Measurements from ENCODE around the gene CCT8L2. TPM values are rescaled to one million over a fixed set of nuclear protein-coding genes. Genes with fewer than 3 reads are reported as not detected.
"Not testable (repeated sequence)": the region's sequence is repeated elsewhere in the genome, so short reads cannot be mapped to it uniquely, and the experiment has no call there.

Gene CCT8L2
- total RNA-seq, 1 donor = not detected

DNA sequence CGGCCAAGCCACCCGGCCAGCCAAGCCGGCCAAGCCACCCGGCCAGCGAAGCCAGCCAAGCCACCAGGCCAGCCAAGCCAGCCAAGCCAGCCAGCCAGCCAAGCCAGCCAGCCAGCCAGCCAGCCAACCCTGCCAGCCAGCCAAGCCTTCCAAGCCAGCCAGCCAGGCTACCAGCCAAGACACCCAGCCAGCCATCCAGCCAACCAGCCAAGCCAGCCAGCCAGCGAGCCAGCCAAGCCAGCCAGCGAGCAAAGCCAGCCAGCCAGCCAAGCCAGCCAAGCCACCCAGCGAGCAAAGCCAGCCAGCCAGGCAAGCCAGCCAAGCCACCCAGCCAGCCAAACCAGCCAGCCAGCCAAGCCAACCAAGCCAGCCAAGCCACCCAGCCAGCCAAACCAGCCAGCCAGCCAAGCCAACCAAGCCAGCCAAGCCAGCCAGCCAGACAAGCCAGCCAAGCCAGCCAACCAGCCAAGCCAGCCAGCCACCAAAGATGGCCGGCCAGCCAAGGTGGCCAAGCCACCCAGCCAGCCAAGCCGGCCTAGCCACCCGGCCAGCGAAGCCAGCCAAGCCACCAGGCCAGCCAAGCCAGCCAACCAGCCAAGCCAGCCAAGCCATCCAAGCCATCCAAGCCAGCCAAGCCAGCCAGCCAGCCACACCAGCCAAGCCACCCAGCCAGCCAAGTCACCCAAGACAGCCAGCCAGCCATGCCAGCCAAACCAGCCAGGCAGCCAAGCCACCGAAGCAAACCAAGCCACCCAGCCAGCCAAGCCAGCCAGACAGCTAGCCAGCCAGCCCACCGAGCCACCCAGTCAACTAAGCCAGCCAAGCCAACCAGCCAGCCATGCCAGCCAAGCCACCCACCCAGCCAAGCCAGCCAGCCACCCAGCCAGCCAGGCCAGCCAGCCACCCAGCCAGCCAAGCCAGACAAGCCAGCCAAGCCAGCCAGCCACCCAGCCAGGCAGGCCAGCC is 28.8 kb downstream of the CCT8L2 start:
- Histone ChIP-seq H3K27ac (ENCODE audit: low read depth, low read length) (no peak overlapping the region), H3K4me2 (ENCODE audit: insufficient read depth, low read length) (no peak overlapping the region), H3K36me3 (ENCODE audit: insufficient read depth, low read length) (no peaks in the 10 kb centered on the region), H3K4me1 (ENCODE audit: insufficient read depth, low read length) (no peaks in the 10 kb centered on the region), H4K20me1 (ENCODE audit: insufficient read depth, low read length) (no peaks in the 10 kb centered on the region), H3K4me3 (ENCODE audit: insufficient read depth, low read length) (no peak overlapping the region), H2AFZ (ENCODE audit: low read length) (no peak overlapping the region), H3K9me3 (ENCODE audit: low read depth, low read length) (no peaks in the 10 kb centered on the region), H3K79me2 (ENCODE audit: insufficient read depth, low read length) (no peaks in the 10 kb centered on the region), H3K27me3 (ENCODE audit: insufficient read depth, low read length) (no peaks in the 10 kb centered on the region)
- DNase-seq (ENCODE audit: insufficient read length, low spot score, missing footprints) = no peak
- TF ChIP-seq CTCF (IDR thresholded peaks at IDR 0.05; ENCODE audit: extremely low read depth, low read depth, low read length) = no peak

- Histone ChIP-seq H4K20me1 (ENCODE audit: insufficient read depth, low read length) (no peaks in the 10 kb centered on the region), H3K4me2 (ENCODE audit: insufficient read depth, low read length) (no peak overlapping the region), H2AFZ (ENCODE audit: low read length) (no peak overlapping the region), H3K27ac (ENCODE audit: low read depth, low read length) (no peak overlapping the region), H3K36me3 (ENCODE audit: insufficient read depth, low read length) (no peaks in the 10 kb centered on the region), H3K27me3 (ENCODE audit: insufficient read depth, low read length) (no peaks in the 10 kb centered on the region), H3K4me1 (ENCODE audit: insufficient read depth, low read length) (no peaks in the 10 kb centered on the region), H3K9me3 (ENCODE audit: low read depth, low read length) (no peaks in the 10 kb centered on the region), H3K4me3 (ENCODE audit: insufficient read depth, low read length) (no peak overlapping the region), H3K79me2 (ENCODE audit: insufficient read depth, low read length) (no peaks in the 10 kb centered on the region)
- no peak for DNase-seq (ENCODE audit: insufficient read length, low spot score, missing footprints)
- no peak for TF ChIP-seq CTCF (IDR thresholded peaks at IDR 0.05; ENCODE audit: extremely low read depth, low read depth, low read length)
Observed at GRCh38 chr22:16562711-16563554, 29.7 kb downstream of the CCT8L2 start.

GRCh38 chr22:16561093-16561658 is 31.4 kb downstream of the CCT8L2 start:
- H3K36me3 ChIP-seq (ENCODE audit: insufficient read depth, low read length); H3K4me1 ChIP-seq (ENCODE audit: insufficient read depth, low read length); H4K20me1 ChIP-seq (ENCODE audit: insufficient read depth, low read length); DNase-seq (ENCODE audit: insufficient read length, low spot score, missing footprints); H3K4me2 ChIP-seq (ENCODE audit: insufficient read depth, low read length); H3K9me3 ChIP-seq (ENCODE audit: low read depth, low read length); H3K79me2 ChIP-seq (ENCODE audit: insufficient read depth, low read length); H2AFZ ChIP-seq (ENCODE audit: low read length); H3K27ac ChIP-seq (ENCODE audit: low read depth, low read length); H3K4me3 ChIP-seq (ENCODE audit: insufficient read depth, low read length); H3K27me3 ChIP-seq (ENCODE audit: insufficient read depth, low read length): not testable (repeated sequence)

DNA sequence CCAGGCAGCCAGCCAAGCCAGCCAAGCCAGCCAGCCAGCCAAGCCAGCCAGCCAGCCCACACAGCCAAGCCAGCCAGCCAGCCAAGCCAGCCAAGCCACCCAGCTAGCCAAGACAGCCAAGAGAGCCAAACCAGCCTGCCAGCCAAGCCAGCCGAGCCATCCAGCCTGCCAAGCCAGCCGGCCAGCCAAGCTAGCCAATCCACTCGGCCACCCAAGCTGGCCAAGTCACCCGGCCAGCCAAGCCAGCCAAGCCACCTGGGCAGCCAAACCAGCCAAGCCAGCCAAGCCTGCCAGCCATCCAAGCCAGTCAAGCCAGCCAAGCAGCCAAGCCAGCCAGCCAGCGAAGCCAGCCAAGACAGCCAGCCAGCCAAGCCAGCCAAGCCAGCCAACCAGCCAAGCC is 32.0 kb downstream of the CCT8L2 start:
- H4K20me1 ChIP-seq (ENCODE audit: insufficient read depth, low read length); H3K4me1 ChIP-seq (ENCODE audit: insufficient read depth, low read length); H3K79me2 ChIP-seq (ENCODE audit: insufficient read depth, low read length); H3K36me3 ChIP-seq (ENCODE audit: insufficient read depth, low read length); H2AFZ ChIP-seq (ENCODE audit: low read length); H3K9me3 ChIP-seq (ENCODE audit: low read depth, low read length); H3K4me3 ChIP-seq (ENCODE audit: insufficient read depth, low read length); H3K27me3 ChIP-seq (ENCODE audit: insufficient read depth, low read length); H3K4me2 ChIP-seq (ENCODE audit: insufficient read depth, low read length); DNase-seq (ENCODE audit: insufficient read length, low spot score, missing footprints); H3K27ac ChIP-seq (ENCODE audit: low read depth, low read length): not testable (repeated sequence)

GRCh38 chr22:16559996-16560395 is 32.6 kb downstream of the CCT8L2 start:
- H3K79me2 ChIP-seq (ENCODE audit: insufficient read depth, low read length); H3K27ac ChIP-seq (ENCODE audit: low read depth, low read length); H3K36me3 ChIP-seq (ENCODE audit: insufficient read depth, low read length); H3K4me2 ChIP-seq (ENCODE audit: insufficient read depth, low read length); H3K4me3 ChIP-seq (ENCODE audit: insufficient read depth, low read length); H2AFZ ChIP-seq (ENCODE audit: low read length); H4K20me1 ChIP-seq (ENCODE audit: insufficient read depth, low read length); H3K9me3 ChIP-seq (ENCODE audit: low read depth, low read length); H3K27me3 ChIP-seq (ENCODE audit: insufficient read depth, low read length); H3K4me1 ChIP-seq (ENCODE audit: insufficient read depth, low read length): not testable (repeated sequence)
- DNase-seq (ENCODE audit: insufficient read length, low spot score, missing footprints) = peak; percentile 34
